OCI-LY3 (cell line): ENCODE results near the gene PTCHD4.

Experiments
- H2AFZ ChIP-seq: fragments of 200-600, 300-600 bp; shearing (Covaris generic); 2 replicates; pipeline ENCODE4 v1.6.0; 2014; ENCODE audit warnings: antibody characterized with exemption, low read depth, low read length
- H3K27ac ChIP-seq: fragments of 200-600, 300-600 bp; sonication (generic); 2 replicates; pipeline ENCODE4 v1.5.1; 2014; ENCODE audit warnings: mild to moderate bottlenecking, low read length, moderate library complexity, mixed read lengths
- H3K27me3 ChIP-seq: fragments of 200-600, 300-600 bp; sonication (generic); 2 replicates; pipeline ENCODE4 v1.6.1; 2014; ENCODE audit warnings: low read depth, low read length, mixed read lengths
- H3K36me3 ChIP-seq: fragments of 200-600, 300-600 bp; sonication (generic); replicated peaks from 2 replicates; pipeline ENCODE3; 2014; ENCODE audit warnings: low read depth, low read length, mixed read lengths
- H3K4me1 ChIP-seq: fragments of 300-600, 200-600 bp; sonication (generic); 2 replicates; pipeline ENCODE4 v1.6.1; 2014; ENCODE audit warnings: low read length, mixed read lengths
- H3K4me2 ChIP-seq: fragments of 200-600, 300-600 bp; sonication (generic); 2 replicates; pipeline ENCODE4 v1.6.1; 2014; ENCODE audit warnings: low read length, mixed read lengths
- H3K4me3 ChIP-seq: fragments of 300-600, 200-600 bp; sonication (generic); 2 replicates; pipeline ENCODE4 v1.5.1; 2014; ENCODE audit warnings: antibody characterized with exemption, mild to moderate bottlenecking, low read length, moderate library complexity
- H3K79me2 ChIP-seq: fragments of 300-600, 200-600 bp; shearing (Covaris generic); 2 replicates; pipeline ENCODE4 v1.6.1; 2014; ENCODE audit warnings: mild to moderate bottlenecking, low read length, mixed read lengths
- H3K9ac ChIP-seq: fragments of 300-600, 200-600 bp; shearing (Covaris generic); 2 replicates; pipeline ENCODE4 v1.6.0; 2014; ENCODE audit warnings: mild to moderate bottlenecking, low read length, moderate library complexity
- H3K9me3 ChIP-seq: fragments of 200-600, 300-600 bp; shearing (Covaris generic); 2 replicates; pipeline ENCODE4 v1.6.1; 2014; ENCODE audit warnings: low read length, mixed read lengths; ENCODE audit not compliant: insufficient read depth
- H4K20me1 ChIP-seq: fragments of 200-600, 300-600 bp; sonication (generic); 2 replicates; pipeline ENCODE4 v1.6.1; 2016; ENCODE audit warnings: low read length, mixed read lengths; ENCODE audit not compliant: insufficient read depth
- EZH2phosphoT487 ChIP-seq: fragments of 200-600 bp; shearing (Covaris generic); IDR thresholded peaks from 2 replicates; pipeline ENCODE4 v1.6.1; 2018; ENCODE audit warnings: antibody characterized with exemption, mixed run types, low read depth
- TF ChIP-seq, protein P1 (sequence below): fragments of 200-600, 300-600 bp; sonication (generic); IDR thresholded peaks from 2 replicates; pipeline ENCODE4 v1.5.1; 2014; ENCODE audit warnings: antibody characterized with exemption, low read length, low read depth

The PTCHD4 gene

DNA sequence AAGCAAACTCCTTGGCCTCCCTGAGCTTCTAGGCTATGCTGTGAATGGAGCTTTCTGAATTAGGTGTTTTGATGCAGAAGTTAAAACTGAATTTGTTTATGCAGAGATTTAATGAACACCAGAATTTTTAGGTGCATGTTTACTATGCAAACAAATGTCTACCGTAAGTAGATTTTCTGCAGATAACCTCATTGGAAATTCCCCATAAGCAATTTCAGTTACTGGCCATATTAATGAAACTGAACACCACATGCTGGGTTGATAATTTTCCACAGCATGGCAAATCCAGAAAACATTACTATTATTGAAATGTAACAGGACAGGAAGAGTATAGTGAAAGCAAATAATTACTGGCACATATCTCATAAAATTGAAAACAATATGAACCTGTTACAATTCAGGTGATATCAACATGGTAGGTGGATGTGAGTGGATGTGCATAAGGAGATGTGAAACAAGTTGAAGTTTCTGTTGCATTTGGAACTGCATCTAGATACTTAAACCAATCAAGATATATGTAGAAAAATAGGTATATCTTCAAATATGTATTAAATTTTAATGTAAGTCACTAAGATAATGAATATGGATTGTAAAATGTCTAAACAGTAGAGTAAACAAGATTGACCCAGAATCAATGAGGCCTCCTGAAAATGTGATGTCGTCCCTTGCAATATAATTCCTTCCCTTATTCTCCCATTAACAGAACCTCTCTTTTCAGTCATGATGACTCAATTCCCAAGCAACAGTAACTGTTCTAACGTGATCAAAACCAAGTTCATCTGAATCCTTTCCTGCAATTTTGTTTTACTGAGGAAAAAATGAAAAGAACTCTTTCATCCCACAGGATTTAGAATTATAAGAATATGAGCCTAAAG lies 11.0 kb downstream of the PTCHD4 start:
- Histone ChIP-seq H3K36me3 (no peaks in the 10 kb centered on the region), H3K4me1 (peaks cover 16% of the 10 kb centered on the region), H2AFZ (no peak overlapping the region), H3K4me3 (no peak overlapping the region), H3K4me2 (no peak overlapping the region), H3K27ac (no peak overlapping the region), H3K9me3 (no peaks in the 10 kb centered on the region), H3K9ac (no peak overlapping the region), H4K20me1 (no peaks in the 10 kb centered on the region), H3K79me2 (no peaks in the 10 kb centered on the region), H3K27me3 (no peaks in the 10 kb centered on the region)
- TF ChIP-seq, protein P1, sequence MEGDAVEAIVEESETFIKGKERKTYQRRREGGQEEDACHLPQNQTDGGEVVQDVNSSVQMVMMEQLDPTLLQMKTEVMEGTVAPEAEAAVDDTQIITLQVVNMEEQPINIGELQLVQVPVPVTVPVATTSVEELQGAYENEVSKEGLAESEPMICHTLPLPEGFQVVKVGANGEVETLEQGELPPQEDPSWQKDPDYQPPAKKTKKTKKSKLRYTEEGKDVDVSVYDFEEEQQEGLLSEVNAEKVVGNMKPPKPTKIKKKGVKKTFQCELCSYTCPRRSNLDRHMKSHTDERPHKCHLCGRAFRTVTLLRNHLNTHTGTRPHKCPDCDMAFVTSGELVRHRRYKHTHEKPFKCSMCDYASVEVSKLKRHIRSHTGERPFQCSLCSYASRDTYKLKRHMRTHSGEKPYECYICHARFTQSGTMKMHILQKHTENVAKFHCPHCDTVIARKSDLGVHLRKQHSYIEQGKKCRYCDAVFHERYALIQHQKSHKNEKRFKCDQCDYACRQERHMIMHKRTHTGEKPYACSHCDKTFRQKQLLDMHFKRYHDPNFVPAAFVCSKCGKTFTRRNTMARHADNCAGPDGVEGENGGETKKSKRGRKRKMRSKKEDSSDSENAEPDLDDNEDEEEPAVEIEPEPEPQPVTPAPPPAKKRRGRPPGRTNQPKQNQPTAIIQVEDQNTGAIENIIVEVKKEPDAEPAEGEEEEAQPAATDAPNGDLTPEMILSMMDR = no peak
- no peak for TF ChIP-seq EZH2phosphoT487

DNA sequence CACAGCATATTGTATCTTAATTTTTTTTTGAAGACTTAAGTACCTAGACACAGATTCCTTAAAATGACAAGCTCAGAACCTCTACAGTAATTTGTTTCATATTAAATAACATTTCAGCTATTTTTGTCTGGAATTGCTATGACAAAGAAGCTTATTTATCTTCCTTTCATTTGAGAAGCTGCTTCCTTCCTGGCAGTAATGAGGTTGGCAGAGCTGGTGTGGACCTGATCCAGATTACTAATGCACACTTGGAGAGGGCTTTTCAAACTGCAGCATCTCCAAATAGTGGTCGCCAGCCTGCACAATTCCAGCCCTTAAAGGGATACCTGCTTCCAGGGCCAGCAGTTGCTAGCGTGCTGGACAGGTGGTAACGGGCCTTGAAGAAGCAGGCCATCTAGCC lies 12.1 kb downstream of the PTCHD4 start:
- Histone ChIP-seq H3K36me3 (no peaks in the 10 kb centered on the region), H3K27ac (no peak overlapping the region), H3K79me2 (no peaks in the 10 kb centered on the region), H2AFZ (no peak overlapping the region), H4K20me1 (no peaks in the 10 kb centered on the region), H3K9ac (no peak overlapping the region), H3K27me3 (no peaks in the 10 kb centered on the region), H3K4me3 (no peak overlapping the region), H3K9me3 (no peaks in the 10 kb centered on the region), H3K4me2 (no peak overlapping the region), H3K4me1 (peaks cover 16% of the 10 kb centered on the region)
- TF ChIP-seq EZH2phosphoT487 = no peak
- TF ChIP-seq, protein P1 = no peak

DNA sequence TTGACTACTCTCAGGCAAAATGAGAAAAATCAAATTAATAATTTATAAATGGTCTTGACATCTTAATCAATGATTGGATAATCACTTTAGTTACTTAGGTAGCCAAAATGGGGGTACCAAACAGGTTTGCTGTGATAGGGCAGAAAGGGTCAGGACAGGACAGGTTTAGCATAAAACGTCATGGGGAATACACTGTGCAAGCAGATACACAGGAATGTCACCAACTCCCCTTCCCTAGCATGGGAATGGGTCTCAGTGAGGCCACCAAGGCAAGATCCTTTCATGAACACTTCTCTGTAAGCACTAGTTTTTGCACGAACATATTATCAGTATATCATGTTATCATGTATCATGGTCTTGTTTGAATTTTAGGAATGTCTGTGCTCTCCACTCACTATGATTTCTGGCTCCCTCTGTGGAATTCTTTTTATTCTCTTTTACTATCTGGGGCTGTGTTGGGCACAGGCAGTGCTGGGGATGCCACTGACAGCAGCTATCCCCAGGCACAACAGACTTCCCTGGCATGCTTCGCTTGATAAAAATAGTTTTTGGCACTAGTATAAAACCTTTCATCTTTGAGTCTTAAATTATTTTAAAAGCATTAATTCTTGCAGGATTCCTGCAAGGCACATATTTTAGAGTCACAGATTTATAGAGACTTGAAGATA lies 18.3 kb downstream of the PTCHD4 start:
- no peak for TF ChIP-seq EZH2phosphoT487
- TF ChIP-seq, protein P1 = no peak
- H3K36me3 ChIP-seq = no peaks in the 10 kb centered on the region
- no peaks in the 10 kb centered on the region; the same call in 1 of the 2 replicates for H3K4me1 ChIP-seq
- H4K20me1 ChIP-seq = no peaks in the 10 kb centered on the region
- no peak overlapping the region for H2AFZ ChIP-seq
- H3K9ac ChIP-seq = no peak overlapping the region
- no peaks in the 10 kb centered on the region for H3K79me2 ChIP-seq
- H3K9me3 ChIP-seq = no peaks in the 10 kb centered on the region
- no peak overlapping the region for H3K4me3 ChIP-seq
- no peak overlapping the region for H3K27ac ChIP-seq
- H3K4me2 ChIP-seq = no peak overlapping the region
- no peaks in the 10 kb centered on the region for H3K27me3 ChIP-seq

DNA sequence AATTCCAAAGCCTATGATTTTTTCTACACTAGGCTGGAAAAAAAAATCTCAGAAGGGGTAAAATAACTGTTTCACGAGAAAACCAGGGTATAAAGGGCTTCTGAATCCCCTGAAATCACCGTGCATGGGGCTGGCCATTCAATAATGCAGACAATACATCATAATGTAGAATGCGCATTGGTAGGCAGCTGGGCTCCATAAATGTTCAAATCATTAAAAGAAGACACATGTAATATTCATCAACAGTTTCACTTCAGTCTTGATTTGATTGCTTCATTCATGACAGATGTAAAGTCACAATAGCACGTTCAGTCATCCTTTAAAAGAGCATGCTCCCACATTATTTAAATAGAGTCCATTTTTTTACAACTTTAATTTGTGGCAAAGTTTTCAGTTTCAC lies 20.5 kb downstream of the PTCHD4 start:
- TF ChIP-seq, protein P1 = no peak
- TF ChIP-seq EZH2phosphoT487 = no peak
- Histone ChIP-seq H3K4me2 (no peak overlapping the region), H3K9ac (no peak overlapping the region), H3K4me3 (no peak overlapping the region), H3K36me3 (no peaks in the 10 kb centered on the region), H4K20me1 (no peaks in the 10 kb centered on the region), H2AFZ (no peak overlapping the region), H3K9me3 (no peaks in the 10 kb centered on the region), H3K27me3 (no peaks in the 10 kb centered on the region), H3K79me2 (no peaks in the 10 kb centered on the region), H3K4me1 (no peaks in the 10 kb centered on the region; the same call in 1 of the 2 replicates), H3K27ac (no peak overlapping the region)
